ENCODE measurements around the gene ELL. TPM values are rescaled to one million over a fixed set of nuclear protein-coding genes. Genes with fewer than 3 reads are reported as not detected.

Gene ELL
- total and polyA plus RNA-seq, 2 donors (not counting 3 experiments of a cell fraction or from before 2014, with no cell fraction given), result 9.9 to 18.2 TPM

GRCh38 chr19:18488403-18488723 is 33.5 kb downstream of the ELL start:
- H3K27me3 ChIP-seq (ENCODE audit: control insufficient read depth in 2 of 2, insufficient read depth in 2 of 2, low read length in 2 of 2), result no peaks in the 10 kb centered on the region
- no peaks in the 10 kb centered on the region for H3K36me3 ChIP-seq (ENCODE audit: control insufficient read depth in 2 of 2, extremely low read depth in 1 of 2, insufficient read depth in 2 of 2, low read length in 2 of 2)
- H3K27ac ChIP-seq (ENCODE audit: insufficient read depth, low read depth, low read length), result no peak overlapping the region
- BruUV-seq (replicated peaks), result no TSS peak
- H2AFZ ChIP-seq (ENCODE audit: low read depth, low read length), result no peak overlapping the region
- intact Hi-C loops (cut with micrococcal nuclease) (no loop called here), dilution Hi-C loops (cut with MboI; ENCODE audit: extremely low pct_ligation_motif_present, low sequenced_read_pairs) (no loop called here)
- no peaks in the 10 kb centered on the region for H4K20me1 ChIP-seq (replicated peaks; ENCODE audit: control insufficient read depth, extremely low read depth, insufficient read depth, low read length)
- H3K9me1 ChIP-seq (replicated peaks; ENCODE audit: control insufficient read depth, extremely low read depth, insufficient read depth, low read length), result no peaks in the 10 kb centered on the region
- FAIRE-seq, result no peak
- TF ChIP-seq, protein P1, sequence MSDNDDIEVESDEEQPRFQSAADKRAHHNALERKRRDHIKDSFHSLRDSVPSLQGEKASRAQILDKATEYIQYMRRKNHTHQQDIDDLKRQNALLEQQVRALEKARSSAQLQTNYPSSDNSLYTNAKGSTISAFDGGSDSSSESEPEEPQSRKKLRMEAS (IDR thresholded peaks at IDR 0.05; ENCODE audit: insufficient read depth, insufficient read length), result peak; percentile 30
- TF ChIP-seq GATA2 (IDR thresholded peaks at IDR 0.05; ENCODE audit: insufficient read depth, insufficient read length, low read depth, low read length) (no peak), POLR2A (IDR thresholded peaks at IDR 0.05; ENCODE audit: low read depth, low read length) (no peak), MYC (IDR thresholded peaks at IDR 0.05; ENCODE audit: low read depth, low read length) (no peak), POLR2AphosphoS5 (IDR thresholded peaks at IDR 0.05; ENCODE audit: insufficient read depth, low read depth, low read length) (no peak), EZH2 (IDR thresholded peaks at IDR 0.05; ENCODE audit: borderline replicate concordance, low read depth, low read length, severe bottlenecking) (no peak)
- TF ChIP-seq, protein P2, sequence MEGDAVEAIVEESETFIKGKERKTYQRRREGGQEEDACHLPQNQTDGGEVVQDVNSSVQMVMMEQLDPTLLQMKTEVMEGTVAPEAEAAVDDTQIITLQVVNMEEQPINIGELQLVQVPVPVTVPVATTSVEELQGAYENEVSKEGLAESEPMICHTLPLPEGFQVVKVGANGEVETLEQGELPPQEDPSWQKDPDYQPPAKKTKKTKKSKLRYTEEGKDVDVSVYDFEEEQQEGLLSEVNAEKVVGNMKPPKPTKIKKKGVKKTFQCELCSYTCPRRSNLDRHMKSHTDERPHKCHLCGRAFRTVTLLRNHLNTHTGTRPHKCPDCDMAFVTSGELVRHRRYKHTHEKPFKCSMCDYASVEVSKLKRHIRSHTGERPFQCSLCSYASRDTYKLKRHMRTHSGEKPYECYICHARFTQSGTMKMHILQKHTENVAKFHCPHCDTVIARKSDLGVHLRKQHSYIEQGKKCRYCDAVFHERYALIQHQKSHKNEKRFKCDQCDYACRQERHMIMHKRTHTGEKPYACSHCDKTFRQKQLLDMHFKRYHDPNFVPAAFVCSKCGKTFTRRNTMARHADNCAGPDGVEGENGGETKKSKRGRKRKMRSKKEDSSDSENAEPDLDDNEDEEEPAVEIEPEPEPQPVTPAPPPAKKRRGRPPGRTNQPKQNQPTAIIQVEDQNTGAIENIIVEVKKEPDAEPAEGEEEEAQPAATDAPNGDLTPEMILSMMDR (IDR thresholded peaks at IDR 0.05; ENCODE audit: extremely low read depth in 1 of 2, insufficient read depth in 1 of 2, low read depth in 1 of 2, low read length in 2 of 2), result peak in 1 of 2 donors; percentile 55
- peaks cover 9% of the 10 kb centered on the region for H3K4me1 ChIP-seq (ENCODE audit: control insufficient read depth, extremely low read depth, insufficient read depth, low read length)
- H3K79me2 ChIP-seq (ENCODE audit: control insufficient read depth, insufficient read depth, low read length), result peaks cover 45% of the 10 kb centered on the region
- ChIA-PET CTCF (interaction anchor here (0.6 to 2.2 kb wide), 15 partner anchors 8 to 82 kb away, joined by 3 to 11 read pairs (median 5); no protein-coding TSS in a partner anchor), POLR2A (no interaction called here)
- no peak overlapping the region for H3K9ac ChIP-seq (replicated peaks; ENCODE audit: extremely low read depth, insufficient read depth, low read length)
- H3K4me3 ChIP-seq (replicated peaks in 1 of 3; ENCODE audit: insufficient read depth in 1 of 3, low read depth in 1 of 3, low read length in 3 of 3), result no peak overlapping the region
- H3K9me3 ChIP-seq (replicated peaks; ENCODE audit: control insufficient read depth, insufficient read depth, low read length), result no peaks in the 10 kb centered on the region
- no peak for DNase-seq (ENCODE audit: low read depth, low spot score)
- no peak overlapping the region for H3K4me2 ChIP-seq (ENCODE audit: insufficient read depth, low read length)
